Activated B cell treated with CpG ODN at 0.5 μM for 24 hours (primary cell): ENCODE results near the gene DUSP8. TPM values are rescaled to one million over a fixed set of nuclear protein-coding genes. Genes with fewer than 3 reads are reported as not detected.

Experiments
- ATAC-seq: fragments of 200-7000 bp; cut with Tn5 transposase; one replicate; pipeline ENCODE4 v1.10.0; 2021; ENCODE audit warnings: low read depth, mild to moderate bottlenecking, moderate library complexity
- CTCF ChIA-PET: fragments of 350-600 bp; sonication (Branson Sonifier 250); formaldehyde crosslinking; loops from one replicate; lab custom pipeline; 2021; ENCODE audit warnings: antibody characterized with exemption; lab: Charles Lee
- POLR2A ChIA-PET: fragments of 350-600 bp; sonication (Branson Sonifier 250); formaldehyde crosslinking; loops from one replicate; lab custom pipeline; 2021; ENCODE audit warnings: antibody characterized with exemption; lab: Charles Lee
- DNase-seq: peaks from one replicate; pipeline ENCODE4 v3.0.0; 2022
- H3K27ac Mint-ChIP-seq: one replicate; pipeline ENCODE4 v1.8.0; 2020; ENCODE audit warnings: mixed read lengths
- H3K27me3 Mint-ChIP-seq: one replicate; pipeline ENCODE4 v1.8.0; 2021; ENCODE audit warnings: mixed read lengths
- H3K36me3 Mint-ChIP-seq: one replicate; pipeline ENCODE4 v1.8.0; 2021; ENCODE audit warnings: low read depth, mixed read lengths
- H3K4me1 Mint-ChIP-seq: one replicate; pipeline ENCODE4 v1.8.0; 2021; ENCODE audit warnings: mixed read lengths
- H3K4me3 Mint-ChIP-seq: one replicate; pipeline ENCODE4 v1.8.0; 2020; ENCODE audit warnings: mild to moderate bottlenecking, mixed read lengths
- H3K9me3 Mint-ChIP-seq: one replicate; pipeline ENCODE4 v1.8.0; 2020; ENCODE audit warnings: mixed read lengths
- CTCF ChIP-seq: fragments of 200-600 bp; IDR thresholded peaks from one replicate; pipeline ENCODE4 v1.8.0; 2022; ENCODE audit warnings: antibody characterized with exemption, mild to moderate bottlenecking
- intact Hi-C: fragments of 100-400 bp; cut with micrococcal nuclease; formaldehyde crosslinking; loops from one replicate; pipeline ENCODE4 v1.15.1; 2024
- total RNA-seq: library from RNA; stranded (reverse); gene quantifications from 2 replicates; pipeline ENCODE4 v1.2.3, GENCODE V29; 2022

The DUSP8 gene
- total RNA-seq, 1 donor from 2014 or later: 1.3 TPM

DNA sequence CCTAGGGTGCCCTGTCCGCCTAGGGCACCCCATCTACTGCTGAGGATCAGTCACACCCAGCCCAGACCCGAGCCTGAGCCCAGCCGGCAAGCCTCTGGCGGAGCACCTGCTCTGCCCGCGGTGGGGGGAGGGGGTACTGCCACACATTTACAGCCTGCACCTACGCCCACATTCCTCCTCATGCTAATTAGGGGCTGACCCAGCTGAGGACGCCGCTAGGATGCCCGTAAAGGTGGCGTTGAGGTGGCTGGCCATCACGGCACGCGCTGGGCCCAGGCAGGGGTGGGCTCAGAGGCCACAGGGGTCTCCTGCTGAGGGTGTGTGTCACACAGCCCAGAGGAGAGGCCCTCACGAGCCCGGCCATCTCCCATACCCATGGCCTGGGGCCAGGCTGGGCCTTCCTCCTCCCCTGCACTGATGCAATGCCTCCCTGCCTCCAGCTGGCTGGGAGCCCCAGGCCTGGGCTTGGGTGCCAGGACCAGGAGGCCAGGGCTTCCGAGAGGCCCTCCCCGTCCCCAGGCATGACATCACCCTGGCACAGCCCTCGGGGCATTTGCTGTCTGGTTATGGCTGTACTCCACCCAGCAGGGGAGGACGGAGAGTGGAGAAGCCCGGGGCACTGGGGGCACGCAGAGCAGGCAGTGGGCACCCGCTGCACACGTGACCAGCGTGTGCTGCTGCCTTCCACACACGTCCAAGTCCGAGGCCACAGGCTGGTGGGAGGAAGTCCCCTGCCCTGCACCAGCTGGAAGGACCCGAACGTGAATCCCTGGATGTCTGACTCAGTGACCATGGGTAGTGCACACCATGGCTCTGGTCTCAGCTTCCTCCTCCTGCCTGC is 12.7 kb downstream of the DUSP8 start:
- Mint-ChIP-seq H3K27ac (no peak overlapping the region), H3K27me3 (peaks cover 14% of the 10 kb centered on the region), H3K36me3 (peaks cover 2% of the 10 kb centered on the region), H3K4me1 (no peaks in the 10 kb centered on the region), H3K4me3 (no peak overlapping the region), H3K9me3 (no peaks in the 10 kb centered on the region)
- ChIA-PET POLR2A (interaction anchor here (0.6 kb wide), 1 partner anchor 15 kb away, joined by 4 read pairs; no protein-coding TSS in a partner anchor), CTCF (interaction anchor here (0.6 kb wide), 1 partner anchor 484 kb away, joined by 5 read pairs; no protein-coding TSS in a partner anchor)
- ATAC-seq: peak; percentile 79
- TF ChIP-seq CTCF: no peak
- intact Hi-C loops: no loop called here
- DNase-seq: no peak

- no peak for DNase-seq
- Mint-ChIP-seq H3K27me3 (peaks cover 20% of the 10 kb centered on the region), H3K27ac (no peak overlapping the region), H3K36me3 (peaks cover 2% of the 10 kb centered on the region), H3K4me1 (no peaks in the 10 kb centered on the region), H3K4me3 (no peak overlapping the region), H3K9me3 (no peaks in the 10 kb centered on the region)
- ChIA-PET POLR2A (interaction anchor here (0.6 kb wide), 1 partner anchor 16 kb away, joined by 4 read pairs; no protein-coding TSS in a partner anchor), CTCF (interaction anchor here (0.6 kb wide), 1 partner anchor 485 kb away, joined by 5 read pairs; no protein-coding TSS in a partner anchor)
- no peak for ATAC-seq
- intact Hi-C loops: no loop called here
- TF ChIP-seq CTCF: no peak
Measured at GRCh38 chr11:1558775-1559110, 13.3 kb downstream of the DUSP8 start.

DNA sequence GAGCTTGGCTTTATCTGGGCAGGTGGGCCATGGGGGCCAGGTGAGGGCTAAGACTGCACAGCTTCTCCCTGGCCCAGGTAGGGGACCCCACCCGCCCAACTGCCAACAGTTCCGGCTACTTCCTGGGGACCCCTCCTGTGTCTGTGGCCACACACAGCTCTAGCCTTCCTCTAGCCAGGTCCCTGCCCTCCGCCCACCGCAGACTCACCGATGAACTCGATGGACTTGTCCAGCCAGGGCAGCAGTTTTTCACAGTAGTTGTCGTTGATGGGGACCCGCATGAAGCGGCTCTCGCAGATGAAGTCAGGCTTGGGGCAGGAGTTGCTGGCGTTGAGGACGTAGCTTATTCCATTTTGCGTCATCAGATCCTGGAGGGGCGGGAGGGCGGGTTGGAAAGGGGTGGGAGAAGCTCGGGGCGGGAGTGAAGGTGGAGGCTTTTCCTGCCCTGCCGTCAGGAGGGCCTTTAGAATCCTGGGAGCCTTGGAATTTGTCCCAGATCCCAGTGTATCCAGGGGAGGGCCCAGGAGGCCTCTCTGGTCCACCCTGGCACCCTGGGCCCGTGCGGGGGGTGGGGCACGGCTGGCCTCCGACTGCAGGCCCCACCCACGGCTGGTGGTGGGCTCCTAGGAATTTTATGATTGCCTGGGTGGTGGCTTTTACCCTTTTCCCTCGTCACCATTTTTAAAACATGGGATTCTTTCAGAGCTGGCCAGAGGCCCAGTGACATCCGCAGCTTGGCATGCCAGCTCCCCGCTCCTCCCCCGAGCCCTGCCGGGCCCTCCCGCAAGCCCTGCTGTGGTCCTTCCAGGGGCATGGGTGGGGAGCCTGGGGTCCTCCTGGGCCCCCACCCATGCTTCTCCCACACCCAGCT is 13.9 kb downstream of the DUSP8 start:
- no peaks in the 10 kb centered on the region for H3K9me3 Mint-ChIP-seq
- ChIA-PET CTCF (no interaction called here), POLR2A (interaction anchor here (0.7 kb wide), 1 partner anchor 84 kb away, joined by 5 read pairs; no protein-coding TSS in a partner anchor)
- no peak for TF ChIP-seq CTCF
- intact Hi-C loops: no loop called here
- H3K4me1 Mint-ChIP-seq: no peaks in the 10 kb centered on the region
- no peak for ATAC-seq
- DNase-seq: no peak
- H3K27ac Mint-ChIP-seq: no peak overlapping the region
- no peak overlapping the region for H3K4me3 Mint-ChIP-seq
- peaks cover 2% of the 10 kb centered on the region for H3K36me3 Mint-ChIP-seq
- H3K27me3 Mint-ChIP-seq: peaks cover 26% of the 10 kb centered on the region

GRCh38 chr11:1557051-1557884 is 14.8 kb downstream of the DUSP8 start:
- no peak overlapping the region for H3K4me3 Mint-ChIP-seq
- ChIA-PET POLR2A (interaction anchor here (0.7 kb wide), 1 partner anchor 85 kb away, joined by 5 read pairs; no protein-coding TSS in a partner anchor), CTCF (no interaction called here)
- H3K4me1 Mint-ChIP-seq: no peaks in the 10 kb centered on the region
- no peak for TF ChIP-seq CTCF
- no peak overlapping the region for H3K27ac Mint-ChIP-seq
- intact Hi-C loops: no loop called here
- H3K9me3 Mint-ChIP-seq: no peaks in the 10 kb centered on the region
- peaks cover 26% of the 10 kb centered on the region for H3K27me3 Mint-ChIP-seq
- DNase-seq: no peak
- no peak for ATAC-seq
- peaks cover 2% of the 10 kb centered on the region for H3K36me3 Mint-ChIP-seq
